OCI-LY3 (cell line): Measurements from ENCODE around the gene ZIC5.
A peak's percentile ranks its signal among the peaks of the same experiment; 100 is the strongest.

Experiments used
- H2AFZ ChIP-seq: fragments of 200-600, 300-600 bp; shearing (Covaris generic); 2 replicates; pipeline ENCODE4 v1.6.0; 2014; ENCODE audit warnings: antibody characterized with exemption, low read depth, low read length
- H3K27ac ChIP-seq: fragments of 200-600, 300-600 bp; sonication (generic); 2 replicates; pipeline ENCODE4 v1.5.1; 2014; ENCODE audit warnings: mild to moderate bottlenecking, low read length, moderate library complexity, mixed read lengths
- H3K27me3 ChIP-seq: fragments of 200-600, 300-600 bp; sonication (generic); 2 replicates; pipeline ENCODE4 v1.6.1; 2014; ENCODE audit warnings: low read depth, low read length, mixed read lengths
- H3K36me3 ChIP-seq: fragments of 200-600, 300-600 bp; sonication (generic); replicated peaks from 2 replicates; pipeline ENCODE3; 2014; ENCODE audit warnings: low read depth, low read length, mixed read lengths
- H3K4me1 ChIP-seq: fragments of 300-600, 200-600 bp; sonication (generic); 2 replicates; pipeline ENCODE4 v1.6.1; 2014; ENCODE audit warnings: low read length, mixed read lengths
- H3K4me2 ChIP-seq: fragments of 200-600, 300-600 bp; sonication (generic); 2 replicates; pipeline ENCODE4 v1.6.1; 2014; ENCODE audit warnings: low read length, mixed read lengths
- H3K4me3 ChIP-seq: fragments of 300-600, 200-600 bp; sonication (generic); 2 replicates; pipeline ENCODE4 v1.5.1; 2014; ENCODE audit warnings: antibody characterized with exemption, mild to moderate bottlenecking, low read length, moderate library complexity
- H3K79me2 ChIP-seq: fragments of 300-600, 200-600 bp; shearing (Covaris generic); 2 replicates; pipeline ENCODE4 v1.6.1; 2014; ENCODE audit warnings: mild to moderate bottlenecking, low read length, mixed read lengths
- H3K9ac ChIP-seq: fragments of 300-600, 200-600 bp; shearing (Covaris generic); 2 replicates; pipeline ENCODE4 v1.6.0; 2014; ENCODE audit warnings: mild to moderate bottlenecking, low read length, moderate library complexity
- H3K9me3 ChIP-seq: fragments of 200-600, 300-600 bp; shearing (Covaris generic); 2 replicates; pipeline ENCODE4 v1.6.1; 2014; ENCODE audit warnings: low read length, mixed read lengths; ENCODE audit not compliant: insufficient read depth
- H4K20me1 ChIP-seq: fragments of 200-600, 300-600 bp; sonication (generic); 2 replicates; pipeline ENCODE4 v1.6.1; 2016; ENCODE audit warnings: low read length, mixed read lengths; ENCODE audit not compliant: insufficient read depth
- CTCF ChIP-seq: fragments of 200-600, 300-600 bp; sonication (generic); IDR thresholded peaks from 2 replicates; pipeline ENCODE4 v1.5.1; 2014; ENCODE audit warnings: antibody characterized with exemption, low read length, low read depth
- EZH2phosphoT487 ChIP-seq: fragments of 200-600 bp; shearing (Covaris generic); IDR thresholded peaks from 2 replicates; pipeline ENCODE4 v1.6.1; 2018; ENCODE audit warnings: antibody characterized with exemption, mixed run types, low read depth

The ZIC5 gene

GRCh38 chr13:99980201-99980823, 8.7 kb upstream of the ZIC5 start:
- Histone ChIP-seq H3K9ac (peak overlapping the region; percentile 71; the same call in 1 of the 2 replicates), H3K79me2 (peaks cover 19% of the 10 kb centered on the region), H3K27me3 (0 out of 2 replicates have a peak, but pooled peaks cover 4% of the 10 kb centered on the region), H3K4me3 (peak overlapping the region; percentile 92), H3K4me1 (0 out of 2 replicates have a peak, but pooled peaks cover 4% of the 10 kb centered on the region), H4K20me1 (no peaks in the 10 kb centered on the region), H2AFZ (no peak overlapping the region; the same call in 1 of the 2 replicates), H3K9me3 (no peaks in the 10 kb centered on the region), H3K27ac (no peak overlapping the region), H3K36me3 (no peaks in the 10 kb centered on the region), H3K4me2 (peak overlapping the region; percentile 72)
- TF ChIP-seq EZH2phosphoT487 (no peak), CTCF (no peak)

- H3K27me3 ChIP-seq, result 0 out of 2 replicates have a peak, but pooled peaks cover 4% of the 10 kb centered on the region
- H3K4me1 ChIP-seq, result 0 out of 2 replicates have a peak, but pooled peaks cover 4% of the 10 kb centered on the region
- H2AFZ ChIP-seq, result no peak overlapping the region
- peaks cover 19% of the 10 kb centered on the region for H3K79me2 ChIP-seq
- H4K20me1 ChIP-seq, result no peaks in the 10 kb centered on the region
- H3K4me3 ChIP-seq, result peak overlapping the region; percentile 75
- H3K9ac ChIP-seq, result no peak overlapping the region
- no peaks in the 10 kb centered on the region for H3K36me3 ChIP-seq
- H3K4me2 ChIP-seq, result peak overlapping the region; percentile 72
- no peak for TF ChIP-seq EZH2phosphoT487
- no peak for TF ChIP-seq CTCF
- no peaks in the 10 kb centered on the region for H3K9me3 ChIP-seq
- H3K27ac ChIP-seq, result no peak overlapping the region
Measured at GRCh38 chr13:99979453-99980200, 8.1 kb upstream of the ZIC5 start.

- H3K4me2 ChIP-seq, result no peak overlapping the region
- H3K9ac ChIP-seq, result no peak overlapping the region
- 0 out of 2 replicates have a peak, but pooled peaks cover 4% of the 10 kb centered on the region for H3K27me3 ChIP-seq
Measured at GRCh38 chr13:99978799-99979452, 7.4 kb upstream of the ZIC5 start.

More at GRCh38 chr13:99978799-99979452, 7.4 kb upstream of the ZIC5 start:
- H3K27ac ChIP-seq, result no peak overlapping the region
- H3K4me1 ChIP-seq, result 0 out of 2 replicates have a peak, but pooled peaks cover 4% of the 10 kb centered on the region
- H3K9me3 ChIP-seq, result no peaks in the 10 kb centered on the region
- no peaks in the 10 kb centered on the region for H4K20me1 ChIP-seq
- H2AFZ ChIP-seq, result no peak overlapping the region
- peaks cover 17% of the 10 kb centered on the region for H3K79me2 ChIP-seq
- no peaks in the 10 kb centered on the region for H3K36me3 ChIP-seq
- TF ChIP-seq EZH2phosphoT487, result no peak
- TF ChIP-seq CTCF, result no peak
- H3K4me3 ChIP-seq, result no peak overlapping the region
